Breast epithelium (tissue), 4 donors: ENCODE measurements around the gene IMMP2L. TPM values are rescaled to one million over a fixed set of nuclear protein-coding genes. Genes with fewer than 3 reads are reported as not detected.
"Not testable (repeated sequence)": the region's sequence is repeated elsewhere in the genome, so short reads cannot be mapped to it uniquely, and the experiment has no call there.

ENCODE experiments used
- DNase-seq, 2 donors: peaks; one replicate each; pipeline ENCODE4 v3.0.0-alpha.2; 2019; ENCODE audit warnings: low spot score in 2 of 2
- H3K27ac ChIP-seq, 2 donors: fragments of 200-600 bp; sonication (generic) in 1 of 2; one replicate each; pipeline ENCODE4 v1.5.1; 2016 to 2019; ENCODE audit warnings: mild to moderate bottlenecking in 1 of 2
- H3K27me3 ChIP-seq, 2 donors: fragments of 200-600 bp; sonication (generic) in 1 of 2; one replicate each; pipeline versions ENCODE4 v1.5.1 to v1.6.0; 2017 to 2019; ENCODE audit warnings: control low read depth in 1 of 2, mild to moderate bottlenecking in 1 of 2
- H3K36me3 ChIP-seq: fragments of 200-600 bp; one replicate; pipeline ENCODE4 v1.5.1; 2019
- H3K4me1 ChIP-seq, 2 donors: fragments of 200-600 bp; sonication (generic); one replicate each; pipeline ENCODE4 v1.5.1; 2016 to 2019; ENCODE audit warnings: control low read depth in 1 of 2
- H3K4me3 ChIP-seq, 3 donors: fragments of 200-600 bp; sonication (generic); 1 replicate in 2 of 3; 2 replicates in 1 of 3; pipeline ENCODE4 v1.5.1; 2016 to 2019; ENCODE audit warnings: mild to moderate bottlenecking in 3 of 3, moderate library complexity in 2 of 3
- H3K9me3 ChIP-seq, 2 donors: fragments of 200-600 bp; sonication (generic) in 1 of 2; one replicate each; pipeline ENCODE4 v1.5.1; 2016 to 2019; ENCODE audit warnings: control low read depth in 1 of 2
- POLR2A ChIP-seq: fragments of 450-650 bp; IDR thresholded peaks from one replicate; pipeline ENCODE4 v1.6.1; 2016; ENCODE audit warnings: antibody characterized with exemption, mild to moderate bottlenecking, moderate library complexity
- POLR2AphosphoS5 ChIP-seq, 3 donors: sonication (generic); formaldehyde crosslinking; IDR thresholded peaks; one replicate each; pipeline ENCODE4 v1.6.1; 2017; ENCODE audit warnings: antibody characterized with exemption in 3 of 3
- intact Hi-C: fragments of 100-400 bp; cut with DNase I; formaldehyde crosslinking; loops from one replicate; pipeline ENCODE4 v1.15.1; 2023; ENCODE audit warnings: low total_unique reads
- total RNA-seq, 3 donors: library from RNA; depleted of rRNA; stranded (reverse); fragments of >200 nt; gene quantifications; one replicate each; pipeline ENCODE4 v1.1.0, GENCODE V29; 2016
- TF ChIP-seq, protein P1 (sequence below), 3 donors: fragments of 450-650 bp; IDR thresholded peaks; one replicate each; pipeline ENCODE4 v1.5.1; 2016 to 2017; ENCODE audit warnings: antibody characterized with exemption in 3 of 3, mild to moderate bottlenecking in 3 of 3, moderate library complexity in 3 of 3

IMMP2L gene
- total RNA-seq, 3 donors from 2014 or later = 19.8 to 39.7 (median 30.8) TPM

DNA sequence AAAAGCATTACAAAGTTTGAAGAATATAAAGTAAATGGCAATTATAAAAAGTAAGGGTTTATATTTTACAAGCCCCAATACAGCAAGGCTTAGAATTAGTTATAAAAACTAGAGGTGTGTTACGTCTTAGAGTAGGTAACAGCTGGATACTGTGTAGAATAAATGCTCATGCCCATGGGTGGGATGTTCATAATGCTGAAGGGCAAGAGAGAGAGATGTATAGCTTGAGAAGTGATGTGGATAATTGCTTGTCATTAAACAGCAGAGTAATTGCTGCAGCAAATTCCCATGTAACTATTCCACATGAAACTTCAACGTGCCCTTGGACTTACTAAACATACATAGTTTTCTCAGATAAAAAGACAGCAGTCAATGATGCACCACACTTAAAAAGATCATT is 233.8 kb downstream of the IMMP2L start:
- no peaks in the 10 kb centered on the region for H3K4me1 ChIP-seq
- intact Hi-C loops = no loop called here
- no peak for TF ChIP-seq POLR2A
- TF ChIP-seq, protein P1, sequence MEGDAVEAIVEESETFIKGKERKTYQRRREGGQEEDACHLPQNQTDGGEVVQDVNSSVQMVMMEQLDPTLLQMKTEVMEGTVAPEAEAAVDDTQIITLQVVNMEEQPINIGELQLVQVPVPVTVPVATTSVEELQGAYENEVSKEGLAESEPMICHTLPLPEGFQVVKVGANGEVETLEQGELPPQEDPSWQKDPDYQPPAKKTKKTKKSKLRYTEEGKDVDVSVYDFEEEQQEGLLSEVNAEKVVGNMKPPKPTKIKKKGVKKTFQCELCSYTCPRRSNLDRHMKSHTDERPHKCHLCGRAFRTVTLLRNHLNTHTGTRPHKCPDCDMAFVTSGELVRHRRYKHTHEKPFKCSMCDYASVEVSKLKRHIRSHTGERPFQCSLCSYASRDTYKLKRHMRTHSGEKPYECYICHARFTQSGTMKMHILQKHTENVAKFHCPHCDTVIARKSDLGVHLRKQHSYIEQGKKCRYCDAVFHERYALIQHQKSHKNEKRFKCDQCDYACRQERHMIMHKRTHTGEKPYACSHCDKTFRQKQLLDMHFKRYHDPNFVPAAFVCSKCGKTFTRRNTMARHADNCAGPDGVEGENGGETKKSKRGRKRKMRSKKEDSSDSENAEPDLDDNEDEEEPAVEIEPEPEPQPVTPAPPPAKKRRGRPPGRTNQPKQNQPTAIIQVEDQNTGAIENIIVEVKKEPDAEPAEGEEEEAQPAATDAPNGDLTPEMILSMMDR (IDR thresholded peaks at IDR 0.05) = no peak
- no peak for TF ChIP-seq POLR2AphosphoS5 (IDR thresholded peaks at IDR 0.05)
- no peak overlapping the region for H3K27ac ChIP-seq
- DNase-seq = no peak
- no peaks in the 10 kb centered on the region for H3K9me3 ChIP-seq
- no peaks in the 10 kb centered on the region for H3K36me3 ChIP-seq
- H3K4me3 ChIP-seq = no peak overlapping the region
- H3K27me3 ChIP-seq = no peaks in the 10 kb centered on the region

DNA sequence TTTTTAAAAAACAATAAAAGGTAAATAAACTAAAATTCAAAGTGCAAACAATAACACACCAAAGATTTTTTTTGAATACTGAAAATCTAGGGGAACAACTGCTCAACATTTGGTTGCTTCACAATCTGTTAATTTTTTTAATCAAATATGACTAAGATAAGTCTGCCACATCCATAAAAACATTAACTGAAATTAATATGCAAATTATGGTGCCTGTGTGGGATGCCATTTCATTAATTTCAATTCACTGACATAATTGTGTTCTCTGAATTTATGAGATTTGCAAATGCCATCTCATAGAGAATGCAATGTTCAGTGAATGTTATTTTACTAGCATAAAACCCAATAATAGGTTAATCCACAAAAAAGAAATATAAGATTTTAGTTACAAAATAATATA is 237.5 kb downstream of the IMMP2L start:
- no peaks in the 10 kb centered on the region for H3K9me3 ChIP-seq
- DNase-seq = no peak
- no peak overlapping the region for H3K4me3 ChIP-seq
- H3K27me3 ChIP-seq = no peaks in the 10 kb centered on the region
- H3K4me1 ChIP-seq = no peaks in the 10 kb centered on the region
- intact Hi-C loops = no loop called here
- TF ChIP-seq POLR2A (no peak), POLR2AphosphoS5 (IDR thresholded peaks at IDR 0.05) (no peak)
- TF ChIP-seq, protein P1 (IDR thresholded peaks at IDR 0.05) = no peak
- no peak overlapping the region for H3K27ac ChIP-seq
- no peaks in the 10 kb centered on the region for H3K36me3 ChIP-seq

DNA sequence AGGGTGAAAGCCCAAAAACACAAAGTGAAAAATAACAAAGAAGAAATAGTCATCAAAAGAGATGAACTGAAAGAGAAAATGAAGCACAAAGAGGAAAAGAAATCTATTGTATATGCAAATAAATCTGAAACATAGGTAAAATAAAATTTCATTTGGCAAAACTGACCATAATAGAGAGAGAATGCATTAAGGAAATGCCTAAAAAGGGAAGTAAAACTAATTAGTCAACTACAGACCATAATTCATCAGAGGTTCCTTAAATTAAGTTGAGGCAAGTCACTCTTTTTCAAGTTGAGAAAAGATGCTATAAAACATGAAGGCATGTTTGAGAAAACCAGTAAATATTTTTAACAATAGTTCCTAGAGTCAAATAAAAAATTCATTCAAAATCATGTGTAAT is 238.1 kb downstream of the IMMP2L start:
- H3K4me1 ChIP-seq = no peaks in the 10 kb centered on the region
- TF ChIP-seq, protein P1 (IDR thresholded peaks at IDR 0.05) = no peak
- TF ChIP-seq POLR2AphosphoS5 (IDR thresholded peaks at IDR 0.05) (no peak), POLR2A (no peak)
- no peak overlapping the region for H3K4me3 ChIP-seq
- H3K27me3 ChIP-seq = no peaks in the 10 kb centered on the region
- intact Hi-C loops = no loop called here
- H3K27ac ChIP-seq = no peak overlapping the region
- DNase-seq = no peak
- H3K36me3 ChIP-seq = no peaks in the 10 kb centered on the region
- no peaks in the 10 kb centered on the region for H3K9me3 ChIP-seq

DNA sequence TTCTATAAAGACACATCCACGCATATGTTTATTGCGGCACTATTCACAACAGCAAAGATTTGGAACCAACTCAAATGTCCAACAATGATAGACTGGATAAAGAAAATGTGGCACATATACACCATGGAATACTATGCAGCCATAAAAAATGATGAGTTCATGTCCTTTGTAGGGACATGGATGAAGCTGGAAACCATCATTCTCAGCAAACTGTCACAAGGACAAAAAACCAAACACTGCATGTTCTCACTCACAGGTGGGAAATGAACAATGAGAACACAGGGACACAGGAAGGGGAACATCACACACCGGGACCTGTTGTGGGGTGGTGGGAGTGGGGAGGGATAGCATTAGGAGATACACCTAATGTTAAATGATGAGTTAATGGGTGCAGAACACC is 238.6 kb downstream of the IMMP2L start:
- DNase-seq, H3K9me3 ChIP-seq, H3K36me3 ChIP-seq, H3K27me3 ChIP-seq, H3K4me1 ChIP-seq, intact Hi-C loops, H3K27ac ChIP-seq, H3K4me3 ChIP-seq: not testable (repeated sequence)

DNA sequence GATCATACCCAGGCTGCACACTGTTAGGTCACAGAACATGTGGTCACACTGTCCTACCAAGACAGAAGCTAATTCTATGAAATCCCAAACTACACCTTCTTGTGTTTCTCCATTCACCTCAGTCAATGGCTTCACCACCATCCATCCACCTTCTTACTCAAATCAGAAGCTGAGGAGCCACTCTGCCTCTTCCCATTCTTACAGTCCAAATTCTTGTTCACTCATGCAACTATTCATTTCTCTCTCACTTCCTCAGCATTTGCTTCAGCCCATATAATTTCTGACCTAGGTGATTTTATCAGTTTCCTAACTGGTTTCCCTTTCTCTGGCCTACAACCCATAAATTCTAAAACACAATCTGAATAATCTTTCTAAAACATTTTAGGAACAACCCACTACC is 242.2 kb downstream of the IMMP2L start:
- TF ChIP-seq, protein P1 (IDR thresholded peaks at IDR 0.05) = no peak
- no peak for TF ChIP-seq POLR2AphosphoS5 (IDR thresholded peaks at IDR 0.05)
- TF ChIP-seq POLR2A = no peak
- no peaks in the 10 kb centered on the region for H3K4me1 ChIP-seq
- intact Hi-C loops = no loop called here
- no peak overlapping the region for H3K27ac ChIP-seq
- no peak for DNase-seq
- no peaks in the 10 kb centered on the region for H3K27me3 ChIP-seq
- no peaks in the 10 kb centered on the region for H3K9me3 ChIP-seq
- H3K4me3 ChIP-seq = no peak overlapping the region
- H3K36me3 ChIP-seq = no peaks in the 10 kb centered on the region

DNA sequence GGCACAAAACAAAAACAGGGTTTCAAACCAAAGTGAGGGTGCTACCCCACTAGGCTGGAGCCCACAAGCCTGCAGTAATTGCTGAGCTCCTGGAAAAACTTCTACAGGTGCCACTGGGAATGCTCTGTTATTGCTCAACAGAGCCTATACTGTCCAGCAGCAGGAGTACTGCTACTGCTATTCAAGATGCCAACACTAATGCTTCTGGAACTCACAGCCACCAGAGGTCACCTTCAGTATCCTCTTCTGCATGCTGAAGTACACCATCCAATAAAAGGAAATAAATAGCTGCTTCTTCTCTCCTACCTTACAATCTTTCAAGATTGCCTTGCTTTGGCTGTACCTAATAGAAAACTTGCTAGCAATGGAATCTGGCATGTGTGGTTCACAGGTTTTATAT is 249.3 kb downstream of the IMMP2L start:
- no peaks in the 10 kb centered on the region for H3K36me3 ChIP-seq
- intact Hi-C loops = no loop called here
- no peak for DNase-seq
- H3K4me3 ChIP-seq = no peak overlapping the region
- no peaks in the 10 kb centered on the region for H3K4me1 ChIP-seq
- TF ChIP-seq, protein P1 (IDR thresholded peaks at IDR 0.05) = no peak
- no peak overlapping the region for H3K27ac ChIP-seq
- no peaks in the 10 kb centered on the region for H3K27me3 ChIP-seq
- no peaks in the 10 kb centered on the region for H3K9me3 ChIP-seq
